Neutrophil (primary cell): ENCODE measurements around the gene KDM2B.

Experiments
- H3K27ac ChIP-seq: fragments of 200-600 bp; sonication (generic); 2 replicates; pipeline ENCODE4 v1.5.1; 2016; ENCODE audit warnings: mild to moderate bottlenecking, moderate library complexity
- H3K27me3 ChIP-seq: fragments of 200-600 bp; sonication (generic); 2 replicates; pipeline ENCODE4 v1.6.0; 2016; ENCODE audit warnings: mild to moderate bottlenecking
- H3K36me3 ChIP-seq: fragments of 200-600 bp; sonication (generic); 2 replicates; pipeline ENCODE4 v1.5.1; 2017
- H3K4me1 ChIP-seq, 2 experiments: fragments of 200-600 bp in 1 of 2; sonication (generic) in 1 of 2; 1 replicate in 1 of 2; 2 replicates in 1 of 2; pipeline versions ENCODE4 v1.5.1 to v1.6.1; 2013 to 2016; ENCODE audit warnings: low read depth in 1 of 2, low read length in 1 of 2, mild to moderate bottlenecking in 1 of 2, moderate library complexity in 1 of 2; ENCODE audit not compliant: control insufficient read depth in 1 of 2, insufficient read depth in 1 of 2
- H3K4me3 ChIP-seq, 2 experiments: fragments of 200-600 bp in 1 of 2; sonication (generic) in 1 of 2; 1 replicate in 1 of 2; 2 replicates in 1 of 2; pipeline ENCODE4 v1.5.1; 2013 to 2016; ENCODE audit warnings: low read depth in 1 of 2, low read length in 1 of 2, mild to moderate bottlenecking in 1 of 2, moderate library complexity in 1 of 2
- H3K9me3 ChIP-seq: fragments of 200-600 bp; sonication (generic); 2 replicates; pipeline ENCODE4 v1.5.1; 2016
- CTCF ChIP-seq: fragments of 200-600 bp; sonication (generic); IDR thresholded peaks from 2 replicates; pipeline ENCODE4 v1.5.1; 2016; ENCODE audit warnings: antibody characterized with exemption

The KDM2B gene

DNA sequence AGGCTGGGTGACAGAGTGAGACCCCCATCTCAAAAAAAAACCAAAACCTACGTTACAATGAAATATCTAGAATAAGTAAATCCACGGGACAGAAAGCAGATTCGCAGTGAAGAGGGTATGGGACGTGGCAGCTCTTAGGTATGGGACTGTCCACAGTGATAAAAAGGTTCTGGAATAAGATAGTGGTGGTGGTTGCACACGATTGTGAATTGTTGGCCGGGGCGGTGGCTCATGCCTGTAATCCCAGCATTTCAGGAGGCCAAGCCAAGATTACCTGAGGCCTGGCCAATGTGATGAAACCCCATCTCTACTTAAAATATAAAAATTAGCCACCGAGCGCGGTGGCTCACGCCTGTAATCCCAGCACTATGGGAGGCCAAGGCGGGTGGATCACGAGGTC is 76.3 kb downstream of the KDM2B start:
- H3K9me3 ChIP-seq = no peaks in the 10 kb centered on the region
- H3K36me3 ChIP-seq = no peaks in the 10 kb centered on the region
- no peak for TF ChIP-seq CTCF
- no peak overlapping the region for H3K27ac ChIP-seq
- H3K4me3 ChIP-seq = no peak overlapping the region
- H3K4me1 ChIP-seq = peaks cover 3 to 4% of the 10 kb centered on the region in 2 experiments
- no peaks in the 10 kb centered on the region for H3K27me3 ChIP-seq

GRCh38 chr12:121503395-121503794 is 77.4 kb downstream of the KDM2B start:
- no peaks in the 10 kb centered on the region for H3K36me3 ChIP-seq
- peaks cover 3 to 4% of the 10 kb centered on the region in 2 experiments for H3K4me1 ChIP-seq

GRCh38 chr12:121501946-121502345 is 78.9 kb downstream of the KDM2B start:
- no peak overlapping the region for H3K4me3 ChIP-seq
- H3K9me3 ChIP-seq = no peaks in the 10 kb centered on the region
- no peaks in the 10 kb centered on the region for H3K27me3 ChIP-seq
- no peak for TF ChIP-seq CTCF
- no peak overlapping the region for H3K27ac ChIP-seq
- H3K4me1 ChIP-seq = peaks cover 3 to 4% of the 10 kb centered on the region in 2 experiments
- no peaks in the 10 kb centered on the region for H3K36me3 ChIP-seq

More at GRCh38 chr12:121503395-121503794, 77.4 kb downstream of the KDM2B start:
- TF ChIP-seq CTCF = no peak
- Histone ChIP-seq H3K27ac (no peak overlapping the region), H3K9me3 (no peaks in the 10 kb centered on the region), H3K4me3 (no peak overlapping the region), H3K27me3 (no peaks in the 10 kb centered on the region)

GRCh38 chr12:121499929-121500793 is 80.7 kb downstream of the KDM2B start:
- no peak overlapping the region for H3K27ac ChIP-seq
- peaks cover 3 to 4% of the 10 kb centered on the region in 2 experiments for H3K4me1 ChIP-seq
- H3K27me3 ChIP-seq = no peaks in the 10 kb centered on the region
- no peaks in the 10 kb centered on the region for H3K9me3 ChIP-seq
- no peak overlapping the region for H3K4me3 ChIP-seq
- TF ChIP-seq CTCF = peak; percentile 89
- no peaks in the 10 kb centered on the region for H3K36me3 ChIP-seq

- Histone ChIP-seq H3K4me1 (peaks cover 7 to 8% of the 10 kb centered on the region in 2 experiments), H3K9me3 (no peaks in the 10 kb centered on the region), H3K4me3 (no peak overlapping the region), H3K36me3 (no peaks in the 10 kb centered on the region), H3K27ac (no peak overlapping the region), H3K27me3 (no peaks in the 10 kb centered on the region)
- TF ChIP-seq CTCF = no peak
Measured at GRCh38 chr12:121495746-121496145, 85.1 kb downstream of the KDM2B start.
